HG03095 (cell line): Measurements from ENCODE around the gene XPNPEP2.
"Not testable (repeated sequence)": the region's sequence is repeated elsewhere in the genome, so short reads cannot be mapped to it uniquely, and the experiment has no call there.

Experiments
- ATAC-seq: cut with Tn5 transposase; IDR thresholded peaks from one replicate; pipeline ENCODE4 v1.9.1; 2021; ENCODE audit warnings: moderate library complexity; ENCODE audit not compliant: unreplicated experiment

Gene XPNPEP2

GRCh38 chrX:129719268-129719667, 19.5 kb upstream of the XPNPEP2 start:
- no peak for ATAC-seq

GRCh38 chrX:129719931-129720530, 18.7 kb upstream of the XPNPEP2 start:
- ATAC-seq: no peak

- ATAC-seq: no peak
Observed at GRCh38 chrX:129720741-129721140, 18.0 kb upstream of the XPNPEP2 start.

GRCh38 chrX:129721414-129721813, 17.4 kb upstream of the XPNPEP2 start:
- no peak for ATAC-seq

- no peak for ATAC-seq
Observed at GRCh38 chrX:129721870-129722269, 16.9 kb upstream of the XPNPEP2 start.

- ATAC-seq: no peak
Observed at GRCh38 chrX:129723511-129723910, 15.3 kb upstream of the XPNPEP2 start.

GRCh38 chrX:129724754-129725153, 14.0 kb upstream of the XPNPEP2 start:
- ATAC-seq: no peak

- no peak for ATAC-seq
Observed at GRCh38 chrX:129726307-129727111, 12.3 kb upstream of the XPNPEP2 start.

GRCh38 chrX:129728061-129728460, 10.7 kb upstream of the XPNPEP2 start:
- no peak for ATAC-seq

- ATAC-seq: no peak
Observed at GRCh38 chrX:129731228-129731627, 7.6 kb upstream of the XPNPEP2 start.

- ATAC-seq: no peak
Observed at GRCh38 chrX:129732857-129733256, 5.9 kb upstream of the XPNPEP2 start.

- no peak for ATAC-seq
Observed at GRCh38 chrX:129733335-129733734, 5.4 kb upstream of the XPNPEP2 start.

- no peak for ATAC-seq
Observed at GRCh38 chrX:129736491-129736890, 2.3 kb upstream of the XPNPEP2 start.

- no peak for ATAC-seq
Observed at GRCh38 chrX:129737916-129738315, 863 bp upstream of the XPNPEP2 start.

GRCh38 chrX:129739578-129739977, 799 bp downstream of the XPNPEP2 start:
- ATAC-seq: no peak

GRCh38 chrX:129741880-129742758, 3.3 kb downstream of the XPNPEP2 start:
- ATAC-seq: no peak

GRCh38 chrX:129742759-129743152, 4.0 kb downstream of the XPNPEP2 start:
- not testable (repeated sequence) for ATAC-seq

- ATAC-seq: no peak
Observed at GRCh38 chrX:129743821-129744220, 5.0 kb downstream of the XPNPEP2 start.

- no peak for ATAC-seq
Observed at GRCh38 chrX:129744861-129745321, 6.1 kb downstream of the XPNPEP2 start.

- ATAC-seq: no peak
Observed at GRCh38 chrX:129746557-129747470, 8.0 kb downstream of the XPNPEP2 start.
